Body of pancreas (tissue), 4 donors: ENCODE results near the gene TMEM183A. TPM values are rescaled to one million over a fixed set of nuclear protein-coding genes. Genes with fewer than 3 reads are reported as not detected.
"Not testable (repeated sequence)": the region's sequence is repeated elsewhere in the genome, so short reads cannot be mapped to it uniquely, and the experiment has no call there.

Source experiments
- ATAC-seq: fragments of 150-250 bp; one replicate; pipeline ENCODE4 v1.9.1; 2016
- DNase-seq, 4 donors: peaks; one replicate each; pipeline ENCODE4 v3.0.0-alpha.2; 2019
- H3K27ac ChIP-seq, 4 donors: fragments of 200-600 bp; sonication (generic); 1 replicate in 3 of 4; 2 replicates in 1 of 4; pipeline versions ENCODE4 v1.5.1 to v1.6.1; 2016 to 2019; ENCODE audit warnings: mild to moderate bottlenecking in 1 of 4, mixed read lengths in 1 of 4, moderate library complexity in 1 of 4
- H3K27me3 ChIP-seq, 2 donors: fragments of 200-600 bp; sonication (generic); one replicate each; pipeline ENCODE4 v1.6.0; 2016; ENCODE audit warnings: mild to moderate bottlenecking in 1 of 2
- H3K36me3 ChIP-seq, 2 donors: fragments of 200-600 bp; sonication (generic); replicated peaks in 1 of 2; 2 replicates each; pipeline ENCODE4 v1.5.1; 2016; ENCODE audit warnings: low read depth in 2 of 2; ENCODE audit not compliant: insufficient read depth in 1 of 2
- H3K4me1 ChIP-seq: fragments of 200-600 bp; sonication (generic); one replicate; pipeline ENCODE4 v1.6.0; 2016
- H3K4me3 ChIP-seq, 2 donors: fragments of 200-600 bp; sonication (generic); 1 replicate in 1 of 2; 2 replicates in 1 of 2; pipeline ENCODE4 v1.5.1; 2016 to 2019
- H3K9me3 ChIP-seq, 3 donors: fragments of 200-600 bp; sonication (generic); 1 replicate in 2 of 3; 2 replicates in 1 of 3; pipeline ENCODE4 v1.5.1; 2016
- POLR2A ChIP-seq, 3 donors: fragments of 450-650 bp; IDR thresholded peaks; one replicate each; pipeline ENCODE4 v1.6.1; 2016; ENCODE audit warnings: antibody characterized with exemption in 3 of 3, mild to moderate bottlenecking in 2 of 3
- WGBS, 2 donors: methylation state at CpG; one replicate each; pipeline ENCODE4 v1.1.5; 2017; 5-methylcytosine and 5-hydroxymethylcytosine counted together
- intact Hi-C: fragments of 100-400 bp; cut with DNase I; formaldehyde crosslinking; loops from one replicate; pipeline ENCODE4 v1.15.1; 2023
- total RNA-seq, 2 donors: library from RNA; depleted of rRNA; stranded (reverse); fragments of >200 nt; gene quantifications; one replicate each; pipeline ENCODE4 v1.1.0, GENCODE V29; 2016
- TF ChIP-seq, protein P1 (sequence below), 7 experiments: fragments of 450-650 bp in 4 of 7; fragments of 200-600 bp in 3 of 7; sonication (generic) in 3 of 7; IDR thresholded peaks; one replicate each; pipeline ENCODE4 v1.5.1; 2016 to 2019; ENCODE audit warnings: antibody characterized with exemption in 7 of 7

Gene TMEM183A
- total RNA-seq, 2 donors from 2014 or later, result 47.7 to 86.7 TPM

DNA sequence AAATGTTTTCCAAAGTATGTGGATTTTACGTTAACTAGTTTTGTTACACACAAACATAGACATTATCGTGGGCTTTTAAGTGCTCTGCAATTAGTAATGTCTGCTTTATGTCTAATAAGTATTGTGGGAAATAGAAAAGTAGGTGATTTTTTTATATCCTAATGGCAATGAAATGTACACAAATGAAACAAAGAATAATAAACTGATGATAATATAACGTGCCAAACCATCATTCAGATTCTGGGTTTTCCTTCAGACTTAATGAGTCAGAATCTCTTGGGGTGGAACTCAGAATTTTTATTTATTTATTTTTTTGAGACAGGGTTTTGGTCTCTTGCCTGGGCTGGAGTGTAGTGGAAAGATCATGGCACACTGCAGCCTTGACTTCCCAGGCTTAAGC is 2.0 kb downstream of the TMEM183A start:
- no peaks in the 10 kb centered on the region for H3K9me3 ChIP-seq
- WGBS, 2 donors, result 84 to 90% methylated on average over 3 of the region's 3 CpGs
- peaks cover 26% of the 10 kb centered on the region for H3K4me1 ChIP-seq
- TF ChIP-seq, protein P1, sequence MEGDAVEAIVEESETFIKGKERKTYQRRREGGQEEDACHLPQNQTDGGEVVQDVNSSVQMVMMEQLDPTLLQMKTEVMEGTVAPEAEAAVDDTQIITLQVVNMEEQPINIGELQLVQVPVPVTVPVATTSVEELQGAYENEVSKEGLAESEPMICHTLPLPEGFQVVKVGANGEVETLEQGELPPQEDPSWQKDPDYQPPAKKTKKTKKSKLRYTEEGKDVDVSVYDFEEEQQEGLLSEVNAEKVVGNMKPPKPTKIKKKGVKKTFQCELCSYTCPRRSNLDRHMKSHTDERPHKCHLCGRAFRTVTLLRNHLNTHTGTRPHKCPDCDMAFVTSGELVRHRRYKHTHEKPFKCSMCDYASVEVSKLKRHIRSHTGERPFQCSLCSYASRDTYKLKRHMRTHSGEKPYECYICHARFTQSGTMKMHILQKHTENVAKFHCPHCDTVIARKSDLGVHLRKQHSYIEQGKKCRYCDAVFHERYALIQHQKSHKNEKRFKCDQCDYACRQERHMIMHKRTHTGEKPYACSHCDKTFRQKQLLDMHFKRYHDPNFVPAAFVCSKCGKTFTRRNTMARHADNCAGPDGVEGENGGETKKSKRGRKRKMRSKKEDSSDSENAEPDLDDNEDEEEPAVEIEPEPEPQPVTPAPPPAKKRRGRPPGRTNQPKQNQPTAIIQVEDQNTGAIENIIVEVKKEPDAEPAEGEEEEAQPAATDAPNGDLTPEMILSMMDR (IDR thresholded peaks at IDR 0.05), result no peak
- no peak for TF ChIP-seq POLR2A (IDR thresholded peaks at IDR 0.05)
- ATAC-seq (no peak), DNase-seq (no peak)
- H3K4me3 ChIP-seq, result no peak overlapping the region
- no peaks in the 10 kb centered on the region for H3K27me3 ChIP-seq
- H3K36me3 ChIP-seq, result peaks cover 0 to 9% of the 10 kb centered on the region in 2 donors
- intact Hi-C loops, result no loop called here
- no peak overlapping the region for H3K27ac ChIP-seq

DNA sequence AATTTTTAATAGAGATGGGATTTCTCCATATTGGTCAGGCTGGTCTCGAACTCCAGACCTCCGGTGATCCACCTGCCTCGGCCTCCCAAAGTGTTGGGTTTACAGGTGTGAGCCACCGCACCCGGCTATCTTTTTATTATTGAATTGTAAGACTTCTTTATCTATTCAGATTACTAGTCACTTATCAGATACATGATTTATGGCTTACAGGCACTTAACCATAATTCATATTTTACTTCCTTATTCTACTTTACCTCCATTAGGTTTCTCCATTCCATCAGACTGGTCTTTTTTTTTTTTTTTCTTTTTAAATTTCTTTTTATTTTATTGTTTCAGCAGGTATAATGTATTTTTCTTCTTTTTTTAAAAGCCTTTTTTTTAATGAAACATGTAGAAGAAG is 4.4 kb downstream of the TMEM183A start:
- 92 to 95% methylated on average over 5 of the region's 5 CpGs for WGBS, 2 donors
- DNase-seq (no peak), ATAC-seq (no peak)
- Histone ChIP-seq H3K36me3 (peaks cover 15 to 19% of the 10 kb centered on the region in 2 donors), H3K27ac (no peak overlapping the region), H3K27me3 (no peaks in the 10 kb centered on the region), H3K9me3 (no peaks in the 10 kb centered on the region), H3K4me1 (peaks cover 19% of the 10 kb centered on the region), H3K4me3 (no peak overlapping the region)
- intact Hi-C loops, result no loop called here
- TF ChIP-seq POLR2A (IDR thresholded peaks at IDR 0.05), result no peak
- TF ChIP-seq, protein P1 (IDR thresholded peaks at IDR 0.05), result no peak

DNA sequence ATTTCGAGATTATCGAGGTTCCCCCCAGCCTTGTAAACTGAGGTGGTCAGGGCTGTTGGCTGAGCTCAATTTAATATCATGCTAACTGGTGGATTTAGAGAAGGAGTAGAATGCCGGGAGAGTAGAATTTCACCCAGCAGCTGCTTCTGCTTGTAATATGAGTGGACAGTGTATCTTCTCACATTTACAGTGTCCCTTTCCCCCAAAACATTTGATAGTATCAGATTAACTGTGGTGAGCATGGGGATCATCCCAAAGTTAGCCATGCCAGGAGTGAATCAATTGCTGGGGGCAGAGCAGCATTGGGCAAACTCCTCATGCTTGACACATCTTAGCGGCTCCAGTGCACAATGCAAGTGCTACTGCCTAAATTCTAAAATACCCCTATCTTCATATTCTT is 9.9 kb downstream of the TMEM183A start:
- no peaks in the 10 kb centered on the region for H3K27me3 ChIP-seq
- peaks cover 37 to 43% of the 10 kb centered on the region in 2 donors for H3K36me3 ChIP-seq
- no peaks in the 10 kb centered on the region for H3K9me3 ChIP-seq
- intact Hi-C loops, result no loop called here
- ATAC-seq (no peak), DNase-seq (no peak)
- no peak overlapping the region for H3K4me3 ChIP-seq
- H3K4me1 ChIP-seq, result no peaks in the 10 kb centered on the region
- 96 to 97% methylated on average over 4 of the region's 4 CpGs for WGBS, 2 donors
- TF ChIP-seq, protein P1 (IDR thresholded peaks at IDR 0.05), result no peak
- no peak for TF ChIP-seq POLR2A (IDR thresholded peaks at IDR 0.05)
- H3K27ac ChIP-seq, result no peak overlapping the region

DNA sequence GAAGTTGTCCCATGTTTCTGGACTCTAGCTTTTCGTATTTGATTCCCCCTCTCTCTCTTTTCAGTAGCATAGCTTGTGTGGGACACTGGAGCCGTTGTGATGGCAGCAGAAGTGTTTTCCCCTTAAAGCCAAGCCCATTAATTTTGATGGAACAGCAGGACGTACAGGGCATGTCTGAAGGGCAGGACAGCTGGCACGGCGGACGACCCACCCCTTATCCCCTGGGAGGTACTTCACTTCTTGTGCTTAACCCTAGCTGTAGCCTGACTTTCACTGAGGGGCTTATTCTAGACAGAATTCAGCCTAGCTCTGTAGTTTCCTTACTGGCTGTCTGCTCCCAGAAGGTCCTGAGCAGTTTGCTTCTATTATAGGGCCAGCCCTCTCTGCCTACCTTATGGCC is 10.5 kb downstream of the TMEM183A start:
- peaks cover 39 to 43% of the 10 kb centered on the region in 2 donors for H3K36me3 ChIP-seq
- TF ChIP-seq, protein P1 (IDR thresholded peaks at IDR 0.05), result no peak
- TF ChIP-seq POLR2A (IDR thresholded peaks at IDR 0.05), result no peak
- ATAC-seq (no peak), DNase-seq (no peak)
- intact Hi-C loops, result no loop called here
- no peaks in the 10 kb centered on the region for H3K4me1 ChIP-seq
- no peaks in the 10 kb centered on the region for H3K9me3 ChIP-seq
- H3K27me3 ChIP-seq, result no peaks in the 10 kb centered on the region
- WGBS, 2 donors, result 85 to 89% methylated on average over 6 of the region's 6 CpGs
- no peak overlapping the region for H3K27ac ChIP-seq
- no peak overlapping the region for H3K4me3 ChIP-seq

DNA sequence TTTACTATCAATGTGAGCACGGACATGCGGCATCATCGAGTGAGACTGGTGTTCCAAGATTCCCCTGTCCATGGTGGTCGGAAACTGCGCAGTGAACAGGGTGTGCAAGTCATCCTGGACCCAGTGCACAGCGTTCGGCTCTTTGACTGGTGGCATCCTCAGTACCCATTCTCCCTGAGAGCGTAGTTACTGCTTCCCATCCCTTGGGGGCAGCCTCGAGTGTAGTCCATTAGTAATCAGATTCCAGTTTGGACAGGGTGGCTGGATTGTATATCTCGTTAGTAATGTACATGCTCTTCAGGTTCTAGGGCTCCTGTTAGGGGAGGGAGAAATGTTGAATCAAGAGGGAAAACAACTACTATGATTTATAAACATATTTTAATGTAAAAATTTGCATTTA is 15.7 kb downstream of the TMEM183A start:
- intact Hi-C loops, H3K27me3 ChIP-seq, DNase-seq, ATAC-seq, H3K27ac ChIP-seq, H3K4me3 ChIP-seq, H3K9me3 ChIP-seq: not testable (repeated sequence)
- H3K4me1 ChIP-seq, result peaks cover 17% of the 10 kb centered on the region
- WGBS, 2 donors, result 85 to 87% methylated on average over 5 of the region's 10 CpGs
- peaks cover 18 to 29% of the 10 kb centered on the region in 2 donors for H3K36me3 ChIP-seq
